Liver (tissue), 9 donors: ENCODE results near the gene ATF1. TPM values are rescaled to one million over a fixed set of nuclear protein-coding genes. Genes with fewer than 3 reads are reported as not detected.

Experiments used
- DNase-seq: peaks from one replicate; pipeline ENCODE4 v3.0.0-alpha.2; 2017; ENCODE audit warnings: low spot score
- H3K27ac ChIP-seq, 2 donors: one replicate each; pipeline ENCODE4 v1.7.0; 2013; ENCODE audit warnings: inconsistent platforms in 2 of 2, low read length in 2 of 2, control low read depth in 1 of 2, low read depth in 1 of 2, mild to moderate bottlenecking in 1 of 2
- H3K27me3 ChIP-seq, 4 donors: one replicate each; pipeline versions ENCODE4 v1.6.1 to v1.7.0; 2013; ENCODE audit warnings: low read length in 3 of 4, inconsistent platforms in 1 of 4, mild to moderate bottlenecking in 1 of 4, moderate library complexity in 1 of 4; ENCODE audit not compliant: control insufficient read depth in 4 of 4, insufficient read depth in 4 of 4
- H3K36me3 ChIP-seq, 4 donors: one replicate each; pipeline versions ENCODE4 v1.6.1 to v1.7.0; 2013; ENCODE audit warnings: low read length in 3 of 4, mild to moderate bottlenecking in 3 of 4, low read depth in 1 of 4, moderate library complexity in 1 of 4; ENCODE audit not compliant: control insufficient read depth in 4 of 4, insufficient read depth in 3 of 4
- H3K4me1 ChIP-seq, 4 donors: one replicate each; pipeline versions ENCODE4 v1.6.1 to v1.7.0; 2013; ENCODE audit warnings: low read length in 3 of 4, mild to moderate bottlenecking in 3 of 4, moderate library complexity in 1 of 4; ENCODE audit not compliant: control insufficient read depth in 4 of 4, insufficient read depth in 4 of 4
- H3K4me3 ChIP-seq, 3 donors: one replicate each; pipeline versions ENCODE4 v1.6.1 to v1.7.0; 2013; ENCODE audit warnings: low read length in 3 of 3, control low read depth in 1 of 3, low read depth in 1 of 3, mild to moderate bottlenecking in 1 of 3
- H3K9ac ChIP-seq, 2 donors: one replicate each; pipeline ENCODE4 v1.7.0; 2013; ENCODE audit warnings: low read length in 2 of 2, mild to moderate bottlenecking in 2 of 2, moderate library complexity in 2 of 2, control low read depth in 1 of 2, low read depth in 1 of 2
- H3K9me3 ChIP-seq, 4 donors: one replicate each; pipeline versions ENCODE4 v1.6.1 to v1.7.0; 2013; ENCODE audit warnings: low read length in 3 of 4; ENCODE audit not compliant: control insufficient read depth in 4 of 4
- EGR1 ChIP-seq, 2 donors: IDR thresholded peaks; 2 replicates each; pipeline ENCODE4 v1.6.1; 2016 to 2018; ENCODE audit warnings: antibody characterized with exemption in 2 of 2, low read depth in 2 of 2
- FOXA1 ChIP-seq: IDR thresholded peaks from 2 replicates; pipeline ENCODE4 v1.6.1; 2016; ENCODE audit warnings: antibody characterized with exemption
- FOXA2 ChIP-seq: IDR thresholded peaks from 2 replicates; pipeline ENCODE4 v1.6.1; 2016; ENCODE audit warnings: antibody characterized with exemption
- GABPA ChIP-seq, 2 donors: IDR thresholded peaks in 1 of 2; conservative IDR thresholded peaks in 1 of 2; 2 replicates each; pipeline ENCODE4 v1.6.1; 2016; ENCODE audit warnings: antibody characterized with exemption in 2 of 2, mild to moderate bottlenecking in 1 of 2, moderate library complexity in 1 of 2
- HNF4A ChIP-seq, 2 donors: conservative IDR thresholded peaks; 2 replicates each; pipeline ENCODE4 v1.6.1; 2016; ENCODE audit warnings: antibody characterized with exemption in 2 of 2, mild to moderate bottlenecking in 2 of 2
- JUND ChIP-seq, 2 donors: IDR thresholded peaks; 2 replicates each; pipeline ENCODE4 v1.6.1; 2016; ENCODE audit warnings: antibody characterized with exemption in 2 of 2
- NR2F2 ChIP-seq: IDR thresholded peaks from 2 replicates; pipeline ENCODE4 v1.6.1; 2016; ENCODE audit warnings: antibody characterized with exemption
- RAD21 ChIP-seq, 2 donors: IDR thresholded peaks; 2 replicates each; pipeline ENCODE4 v1.6.1; 2016; ENCODE audit warnings: antibody characterized with exemption in 2 of 2, mild to moderate bottlenecking in 2 of 2
- REST ChIP-seq: IDR thresholded peaks from 2 replicates; pipeline ENCODE4 v1.6.1; 2016; ENCODE audit warnings: antibody characterized with exemption, mild to moderate bottlenecking
- RXRA ChIP-seq, 2 donors: IDR thresholded peaks; 2 replicates each; pipeline ENCODE4 v1.6.1; 2017 to 2018; ENCODE audit warnings: antibody characterized with exemption in 2 of 2, mild to moderate bottlenecking in 1 of 2
- SP1 ChIP-seq: IDR thresholded peaks from 2 replicates; pipeline ENCODE4 v1.6.1; 2018; ENCODE audit warnings: antibody characterized with exemption, mild to moderate bottlenecking
- TAF1 ChIP-seq: conservative IDR thresholded peaks from 2 replicates; pipeline ENCODE4 v1.6.1; 2016; ENCODE audit warnings: antibody characterized with exemption, mild to moderate bottlenecking
- YY1 ChIP-seq: IDR thresholded peaks from 2 replicates; pipeline ENCODE4 v1.6.1; 2016; ENCODE audit warnings: antibody characterized with exemption, mild to moderate bottlenecking
- WGBS: extraction: QIAGEN DNeasy Blood & Tissue Kit; methylation state at CpG from one replicate; pipeline ENCODE4 v1.1.7; 2013; 5-methylcytosine and 5-hydroxymethylcytosine counted together
- polyA plus RNA-seq, 2 donors: library from polyadenylated mRNA; stranded (reverse) in 1 of 2; unstranded in 1 of 2; fragments of 200-250 nt in 1 of 2; fragments of >200 nt in 1 of 2; fragmentation: Nextera tagmentation in 1 of 2; extraction: Ambion mirVana in 1 of 2; gene quantifications; one replicate each; pipeline versions ENCODE4 v1.2.1 to v1.2.3, GENCODE V29; 2013 to 2015
- total RNA-seq, 2 donors: library from RNA; depleted of rRNA; stranded (reverse); fragments of >200 nt; gene quantifications; one replicate each; pipeline ENCODE4 v1.2.3, GENCODE V29; 2014
- TF ChIP-seq, protein P1 (sequence below): IDR thresholded peaks from 2 replicates; pipeline ENCODE4 v1.6.1; 2016; ENCODE audit warnings: antibody characterized with exemption
- TF ChIP-seq, protein P2 (sequence below): fragments of 150-350 bp; IDR thresholded peaks from 2 replicates; pipeline ENCODE4 v1.5.1; 2017; ENCODE audit warnings: improper control_type of control experiment, low read depth, low read length; ENCODE audit not compliant: missing input control
- TF ChIP-seq, protein P3 (sequence below): IDR thresholded peaks from 2 replicates; pipeline ENCODE4 v1.6.1; 2016; ENCODE audit warnings: antibody characterized with exemption
- donor health status: healthy.
- donor health status: healthy.
- donor health status: healthy.
- donor health status: healthy.
- donor health status: healthy.

Gene ATF1
- total and polyA plus RNA-seq, 4 donors = 6.3 to 17.0 (median 8.3) TPM

DNA sequence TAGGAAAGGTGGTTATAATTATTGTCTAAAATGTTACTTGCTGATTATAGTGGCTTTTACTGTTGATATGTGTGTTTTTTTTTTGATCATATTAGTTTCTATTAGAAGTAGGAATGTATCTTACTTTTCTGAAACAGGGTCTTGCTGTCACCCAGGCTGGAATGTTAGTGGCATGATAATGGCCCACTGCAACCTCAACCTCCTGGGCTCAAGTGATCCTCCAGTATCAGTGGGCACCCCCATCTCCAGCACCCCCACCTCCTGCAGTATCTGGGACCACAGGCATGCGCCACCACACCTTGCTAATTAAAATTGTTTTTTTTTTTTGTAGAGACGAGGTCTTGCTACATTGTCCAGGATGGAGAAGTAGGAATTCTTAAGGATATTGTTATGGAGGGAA is 11.3 kb downstream of the ATF1 start:
- Histone ChIP-seq H3K4me1 (peaks cover 0 to 1% (median 0%) of the 10 kb centered on the region in 4 donors), H3K9ac (no peak overlapping the region), H3K4me3 (no peak overlapping the region), H3K27me3 (no peaks in the 10 kb centered on the region), H3K27ac (no peak overlapping the region), H3K9me3 (no peaks in the 10 kb centered on the region), H3K36me3 (peaks cover 0 to 1% (median 0%) of the 10 kb centered on the region in 4 donors)
- DNase-seq = no peak
- TF ChIP-seq HNF4A (conservative IDR thresholded peaks at IDR 0.05) (no peak), RXRA (IDR thresholded peaks at IDR 0.05) (no peak), TAF1 (no peak), REST (no peak), RAD21 (IDR thresholded peaks at IDR 0.05) (no peak), FOXA1 (no peak)
- TF ChIP-seq, protein P1, sequence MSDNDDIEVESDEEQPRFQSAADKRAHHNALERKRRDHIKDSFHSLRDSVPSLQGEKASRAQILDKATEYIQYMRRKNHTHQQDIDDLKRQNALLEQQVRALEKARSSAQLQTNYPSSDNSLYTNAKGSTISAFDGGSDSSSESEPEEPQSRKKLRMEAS = no peak
- TF ChIP-seq, protein P2, sequence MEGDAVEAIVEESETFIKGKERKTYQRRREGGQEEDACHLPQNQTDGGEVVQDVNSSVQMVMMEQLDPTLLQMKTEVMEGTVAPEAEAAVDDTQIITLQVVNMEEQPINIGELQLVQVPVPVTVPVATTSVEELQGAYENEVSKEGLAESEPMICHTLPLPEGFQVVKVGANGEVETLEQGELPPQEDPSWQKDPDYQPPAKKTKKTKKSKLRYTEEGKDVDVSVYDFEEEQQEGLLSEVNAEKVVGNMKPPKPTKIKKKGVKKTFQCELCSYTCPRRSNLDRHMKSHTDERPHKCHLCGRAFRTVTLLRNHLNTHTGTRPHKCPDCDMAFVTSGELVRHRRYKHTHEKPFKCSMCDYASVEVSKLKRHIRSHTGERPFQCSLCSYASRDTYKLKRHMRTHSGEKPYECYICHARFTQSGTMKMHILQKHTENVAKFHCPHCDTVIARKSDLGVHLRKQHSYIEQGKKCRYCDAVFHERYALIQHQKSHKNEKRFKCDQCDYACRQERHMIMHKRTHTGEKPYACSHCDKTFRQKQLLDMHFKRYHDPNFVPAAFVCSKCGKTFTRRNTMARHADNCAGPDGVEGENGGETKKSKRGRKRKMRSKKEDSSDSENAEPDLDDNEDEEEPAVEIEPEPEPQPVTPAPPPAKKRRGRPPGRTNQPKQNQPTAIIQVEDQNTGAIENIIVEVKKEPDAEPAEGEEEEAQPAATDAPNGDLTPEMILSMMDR = no peak
- WGBS = 95% methylated on average over 2 of the region's 2 CpGs

- Histone ChIP-seq H3K4me1 (peaks cover 0 to 1% (median 0%) of the 10 kb centered on the region in 4 donors), H3K4me3 (no peak overlapping the region), H3K27me3 (no peaks in the 10 kb centered on the region), H3K9me3 (no peaks in the 10 kb centered on the region), H3K9ac (no peak overlapping the region), H3K36me3 (peaks cover 1 to 8% (median 4%) of the 10 kb centered on the region in 4 donors), H3K27ac (no peak overlapping the region)
- DNase-seq = no peak
- WGBS = 93% methylated on average over 9 of the region's 9 CpGs
- TF ChIP-seq YY1 (no peak), REST (no peak), FOXA2 (no peak), SP1 (no peak), HNF4A (conservative IDR thresholded peaks at IDR 0.05) (no peak), GABPA (IDR thresholded peaks at IDR 0.05 in 1 of 2, conservative IDR thresholded peaks at IDR 0.05 in 1 of 2) (no peak), FOXA1 (no peak), RAD21 (IDR thresholded peaks at IDR 0.05) (no peak), NR2F2 (no peak), JUND (IDR thresholded peaks at IDR 0.05) (no peak), RXRA (IDR thresholded peaks at IDR 0.05) (no peak), TAF1 (no peak), EGR1 (IDR thresholded peaks at IDR 0.05; ENCODE audit: low read depth in 2 of 2) (no peak)
- TF ChIP-seq, protein P1 = no peak
- TF ChIP-seq, protein P3, sequence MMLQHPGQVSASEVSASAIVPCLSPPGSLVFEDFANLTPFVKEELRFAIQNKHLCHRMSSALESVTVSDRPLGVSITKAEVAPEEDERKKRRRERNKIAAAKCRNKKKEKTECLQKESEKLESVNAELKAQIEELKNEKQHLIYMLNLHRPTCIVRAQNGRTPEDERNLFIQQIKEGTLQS = no peak
- TF ChIP-seq, protein P2 = no peak
These were observed 13.1 kb downstream of the ATF1 start for GRCh38 chr12:50776749-50777728.
